Peyer's patch (tissue), 4 donors: ENCODE results near the gene DFFB. TPM values are rescaled to one million over a fixed set of nuclear protein-coding genes. Genes with fewer than 3 reads are reported as not detected.

ENCODE experiments used
- DNase-seq, 3 donors: peaks; one replicate each; pipeline ENCODE4 v3.0.0-alpha.2; 2017 to 2019
- H3K27ac ChIP-seq, 4 donors: fragments of 200-600 bp; sonication (generic); one replicate each; pipeline ENCODE4 v1.5.1; 2016 to 2019
- H3K27me3 ChIP-seq, 2 donors: fragments of 200-600 bp; sonication (generic); one replicate each; pipeline ENCODE4 v1.5.1; 2019
- H3K36me3 ChIP-seq, 3 donors: fragments of 200-600 bp; sonication (generic); one replicate each; pipeline ENCODE4 v1.5.1; 2016 to 2019
- H3K4me1 ChIP-seq, 4 donors: fragments of 200-600 bp; sonication (generic); one replicate each; pipeline ENCODE4 v1.5.1; 2016 to 2019
- H3K4me3 ChIP-seq, 4 donors: fragments of 200-600 bp; sonication (generic); 1 replicate in 3 of 4; 2 replicates in 1 of 4; pipeline ENCODE4 v1.5.1; 2016 to 2019; ENCODE audit warnings: mild to moderate bottlenecking in 1 of 4
- H3K9me3 ChIP-seq, 4 donors: fragments of 200-600 bp; sonication (generic); one replicate each; pipeline ENCODE4 v1.5.1; 2016 to 2019; ENCODE audit warnings: mild to moderate bottlenecking in 1 of 4
- POLR2A ChIP-seq, 2 donors: fragments of 450-650 bp; IDR thresholded peaks; one replicate each; pipeline ENCODE4 v1.5.1; 2017; ENCODE audit warnings: antibody characterized with exemption in 2 of 2, mild to moderate bottlenecking in 2 of 2, moderate library complexity in 2 of 2
- total RNA-seq, 4 donors: library from RNA; depleted of rRNA; stranded (reverse); fragments of >200 nt; gene quantifications; one replicate each; pipeline ENCODE4 v1.1.0, GENCODE V29; 2016
- TF ChIP-seq, protein P1 (sequence below), 6 experiments: fragments of 450-650 bp in 4 of 6; fragments of 200-600 bp in 2 of 6; sonication (generic) in 1 of 6; IDR thresholded peaks; one replicate each; pipeline ENCODE4 v1.5.1; 2017 to 2019; ENCODE audit warnings: antibody characterized with exemption in 6 of 6, mild to moderate bottlenecking in 3 of 6, moderate library complexity in 1 of 6

Gene DFFB
- total RNA-seq, 4 donors from 2014 or later, result 6.8 to 22.8 (median 13.7) TPM

DNA sequence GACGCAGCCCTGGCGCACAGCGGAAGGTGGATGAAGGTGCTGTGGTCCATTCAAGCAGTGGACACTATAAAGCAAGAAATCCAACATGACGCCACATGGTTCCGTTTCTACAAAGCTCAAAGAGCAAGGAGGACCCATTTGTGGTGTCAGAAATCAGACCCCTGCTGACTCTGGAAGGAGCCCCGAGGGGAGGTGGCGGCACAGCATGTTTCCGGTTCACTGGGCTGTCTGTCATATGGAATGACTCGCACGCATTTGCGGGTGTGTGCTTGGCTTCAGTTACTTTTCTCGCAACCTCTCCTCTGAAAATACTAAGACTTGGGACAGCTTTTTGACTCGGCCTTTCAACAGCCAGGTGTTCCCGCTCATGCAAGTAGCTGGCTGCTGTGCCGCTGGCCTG, 31.9 kb upstream of the DFFB start:
- Histone ChIP-seq H3K9me3 (no peaks in the 10 kb centered on the region), H3K27ac (no peak overlapping the region), H3K36me3 (peaks cover 0 to 92% (median 0%) of the 10 kb centered on the region in 3 donors), H3K27me3 (no peaks in the 10 kb centered on the region), H3K4me3 (no peak overlapping the region), H3K4me1 (no peaks in the 10 kb centered on the region)
- DNase-seq, result no peak
- no peak for TF ChIP-seq POLR2A (IDR thresholded peaks at IDR 0.05)
- TF ChIP-seq, protein P1, sequence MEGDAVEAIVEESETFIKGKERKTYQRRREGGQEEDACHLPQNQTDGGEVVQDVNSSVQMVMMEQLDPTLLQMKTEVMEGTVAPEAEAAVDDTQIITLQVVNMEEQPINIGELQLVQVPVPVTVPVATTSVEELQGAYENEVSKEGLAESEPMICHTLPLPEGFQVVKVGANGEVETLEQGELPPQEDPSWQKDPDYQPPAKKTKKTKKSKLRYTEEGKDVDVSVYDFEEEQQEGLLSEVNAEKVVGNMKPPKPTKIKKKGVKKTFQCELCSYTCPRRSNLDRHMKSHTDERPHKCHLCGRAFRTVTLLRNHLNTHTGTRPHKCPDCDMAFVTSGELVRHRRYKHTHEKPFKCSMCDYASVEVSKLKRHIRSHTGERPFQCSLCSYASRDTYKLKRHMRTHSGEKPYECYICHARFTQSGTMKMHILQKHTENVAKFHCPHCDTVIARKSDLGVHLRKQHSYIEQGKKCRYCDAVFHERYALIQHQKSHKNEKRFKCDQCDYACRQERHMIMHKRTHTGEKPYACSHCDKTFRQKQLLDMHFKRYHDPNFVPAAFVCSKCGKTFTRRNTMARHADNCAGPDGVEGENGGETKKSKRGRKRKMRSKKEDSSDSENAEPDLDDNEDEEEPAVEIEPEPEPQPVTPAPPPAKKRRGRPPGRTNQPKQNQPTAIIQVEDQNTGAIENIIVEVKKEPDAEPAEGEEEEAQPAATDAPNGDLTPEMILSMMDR (IDR thresholded peaks at IDR 0.05), result no peak

DNA sequence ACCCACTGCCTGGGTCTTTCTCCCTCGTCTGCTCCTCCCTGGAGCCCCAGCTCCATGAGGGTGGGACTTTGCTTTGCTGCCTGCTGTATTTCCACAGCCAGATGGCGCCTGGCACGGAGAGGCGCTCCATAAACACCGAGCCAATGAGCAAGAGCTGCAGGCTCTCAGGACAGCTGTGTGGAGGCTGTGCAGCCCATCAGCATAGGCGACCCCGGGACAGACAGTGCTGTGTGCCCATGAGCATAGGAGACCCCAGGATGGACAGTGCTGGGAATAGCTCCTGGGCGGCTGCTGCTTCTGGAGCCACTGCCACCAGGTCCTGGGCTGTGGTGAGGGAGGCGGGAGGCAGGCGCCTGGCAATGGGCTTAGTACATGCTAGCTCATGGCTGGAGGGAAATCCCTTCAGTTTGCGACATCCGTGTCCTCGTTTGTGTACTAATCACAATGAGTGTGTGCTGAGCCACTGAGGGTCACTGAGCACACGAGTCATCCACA, 29.4 kb upstream of the DFFB start:
- no peak overlapping the region for H3K4me3 ChIP-seq
- no peaks in the 10 kb centered on the region for H3K9me3 ChIP-seq
- TF ChIP-seq, protein P1 (IDR thresholded peaks at IDR 0.05), result no peak
- no peak for TF ChIP-seq POLR2A (IDR thresholded peaks at IDR 0.05)
- no peak for DNase-seq
- H3K4me1 ChIP-seq, result no peaks in the 10 kb centered on the region
- H3K36me3 ChIP-seq, result peaks cover 0 to 93% (median 0%) of the 10 kb centered on the region in 3 donors
- H3K27ac ChIP-seq, result no peak overlapping the region
- H3K27me3 ChIP-seq, result no peaks in the 10 kb centered on the region

DNA sequence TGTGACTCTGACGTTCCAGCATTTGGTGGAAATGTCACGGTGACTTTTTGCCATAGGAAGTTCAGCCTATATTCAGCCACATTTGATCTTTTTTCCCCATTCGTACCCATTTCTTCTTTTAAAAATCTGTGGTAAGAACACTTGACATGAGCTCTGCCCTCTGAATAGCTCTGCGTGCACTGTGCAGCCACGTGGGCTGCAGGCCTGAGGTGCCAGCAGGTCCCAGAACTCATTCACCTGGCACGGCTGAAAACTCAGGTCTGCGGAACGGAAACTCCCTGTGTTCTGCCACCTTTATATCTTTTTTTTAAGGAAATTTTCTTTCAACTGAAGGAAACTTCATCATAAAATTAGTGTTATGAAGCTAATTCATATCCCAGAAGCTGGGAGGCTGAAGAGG, 28.9 kb upstream of the DFFB start:
- Histone ChIP-seq H3K27ac (no peak overlapping the region), H3K27me3 (no peaks in the 10 kb centered on the region), H3K4me3 (no peak overlapping the region), H3K9me3 (no peaks in the 10 kb centered on the region), H3K36me3 (peaks cover 0 to 93% (median 0%) of the 10 kb centered on the region in 3 donors), H3K4me1 (no peaks in the 10 kb centered on the region)
- TF ChIP-seq POLR2A (IDR thresholded peaks at IDR 0.05), result no peak
- TF ChIP-seq, protein P1 (IDR thresholded peaks at IDR 0.05), result no peak
- no peak for DNase-seq

DNA sequence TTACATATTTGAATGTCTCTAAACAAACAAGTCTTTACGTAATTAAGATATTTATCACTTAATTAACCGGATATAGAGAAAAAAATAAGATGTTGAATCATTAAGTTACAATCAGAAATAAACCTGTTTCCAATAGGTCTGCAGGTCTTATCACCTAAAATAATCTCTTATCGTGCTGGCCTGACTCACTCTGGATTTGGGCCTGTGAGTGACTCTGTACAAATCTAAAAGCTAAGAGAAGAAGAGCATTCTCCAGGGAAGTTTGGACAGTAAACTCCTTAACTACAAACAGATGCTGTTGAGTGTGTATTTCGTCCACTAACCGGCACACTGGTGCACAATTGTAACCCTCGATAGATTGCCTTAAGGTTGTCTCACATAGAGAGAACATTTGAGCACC, 25.6 kb upstream of the DFFB start:
- peaks cover 0 to 87% (median 0%) of the 10 kb centered on the region in 3 donors for H3K36me3 ChIP-seq
- no peak overlapping the region for H3K4me3 ChIP-seq
- no peak for TF ChIP-seq POLR2A (IDR thresholded peaks at IDR 0.05)
- TF ChIP-seq, protein P1 (IDR thresholded peaks at IDR 0.05), result no peak
- H3K9me3 ChIP-seq, result no peaks in the 10 kb centered on the region
- H3K27me3 ChIP-seq, result no peaks in the 10 kb centered on the region
- no peak for DNase-seq
- H3K4me1 ChIP-seq, result no peaks in the 10 kb centered on the region
- H3K27ac ChIP-seq, result no peak overlapping the region

DNA sequence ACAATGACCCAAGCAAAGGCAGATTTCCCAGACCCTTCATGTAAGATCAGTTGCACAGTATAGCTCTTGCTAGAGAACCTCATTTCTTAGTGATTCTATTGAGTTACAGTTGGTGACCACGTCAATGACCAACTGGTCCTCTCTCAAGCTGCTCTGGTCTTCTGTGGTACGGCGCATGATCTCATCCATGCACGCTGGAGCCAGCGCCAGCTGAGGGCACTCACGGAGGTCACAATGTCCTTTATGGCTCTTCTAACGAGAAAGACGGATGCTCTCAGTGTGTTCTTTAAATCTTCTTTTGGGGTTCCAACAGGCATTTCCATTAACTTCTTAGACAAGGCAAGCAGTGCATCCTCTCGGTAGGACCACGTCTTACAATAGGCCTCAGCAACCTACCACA, 22.6 kb upstream of the DFFB start:
- no peak for DNase-seq
- TF ChIP-seq POLR2A (IDR thresholded peaks at IDR 0.05), result no peak
- TF ChIP-seq, protein P1 (IDR thresholded peaks at IDR 0.05), result no peak
- Histone ChIP-seq H3K9me3 (peaks cover 0 to 4% (median 0%) of the 10 kb centered on the region in 4 donors), H3K4me3 (no peak overlapping the region), H3K27me3 (no peaks in the 10 kb centered on the region), H3K4me1 (no peaks in the 10 kb centered on the region), H3K27ac (no peak overlapping the region), H3K36me3 (peaks cover 0 to 87% (median 0%) of the 10 kb centered on the region in 3 donors)

DNA sequence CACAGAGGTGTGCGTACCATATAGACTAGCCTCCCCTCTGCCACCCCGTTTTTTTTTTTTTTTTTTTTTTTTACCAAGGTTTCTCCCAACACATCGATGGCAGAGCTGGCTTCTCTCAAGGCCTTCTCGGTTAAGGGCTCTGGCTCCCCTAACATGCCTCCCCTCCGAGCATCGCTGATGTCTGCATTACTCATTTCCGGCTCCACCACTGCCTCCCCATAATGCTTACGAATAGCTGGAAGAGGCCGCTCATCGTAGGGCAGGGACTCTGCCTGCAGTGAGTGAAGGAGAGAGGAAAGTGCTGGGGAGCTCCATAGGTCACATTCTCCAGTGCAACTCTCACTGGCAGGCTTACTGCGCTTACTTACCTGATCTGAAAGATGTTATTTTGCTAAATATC, 20.9 kb upstream of the DFFB start:
- Histone ChIP-seq H3K9me3 (peaks cover 0 to 4% (median 0%) of the 10 kb centered on the region in 4 donors), H3K4me1 (no peaks in the 10 kb centered on the region), H3K36me3 (peaks cover 0 to 86% (median 0%) of the 10 kb centered on the region in 3 donors), H3K4me3 (no peak overlapping the region), H3K27me3 (no peaks in the 10 kb centered on the region), H3K27ac (no peak overlapping the region)
- no peak for DNase-seq
- no peak for TF ChIP-seq POLR2A (IDR thresholded peaks at IDR 0.05)
- TF ChIP-seq, protein P1 (IDR thresholded peaks at IDR 0.05), result no peak
